Calu3 (cell line): ENCODE data around the gene ASRGL1. TPM values are rescaled to one million over a fixed set of nuclear protein-coding genes. Genes with fewer than 3 reads are reported as not detected.

ENCODE experiments used
- BruUV-seq: library from RNA; stranded (reverse); fragments of 400-500 nt; replicated peaks from 2 replicates; lab custom pipeline; 2021; lab: Mats Ljungman, UMichigan
- CTCF ChIA-PET: fragments of 300-600 bp; sonication (Branson Sonifier 250); formaldehyde crosslinking; loops from one replicate; lab custom pipeline; 2022; ENCODE audit warnings: antibody characterized with exemption; lab: Charles Lee
- DNase-seq: peaks from one replicate; pipeline ENCODE4 v3.0.0; 2022
- H3K27ac Mint-ChIP-seq: one replicate; pipeline ENCODE4 v1.8.0; 2022; ENCODE audit warnings: mixed read lengths; ENCODE audit not compliant: unreplicated experiment
- H3K27me3 Mint-ChIP-seq: one replicate; pipeline ENCODE4 v1.8.0; 2022; ENCODE audit warnings: mixed read lengths; ENCODE audit not compliant: unreplicated experiment
- H3K36me3 Mint-ChIP-seq: one replicate; pipeline ENCODE4 v1.8.0; 2022; ENCODE audit warnings: mild to moderate bottlenecking, moderate library complexity, mixed read lengths; ENCODE audit not compliant: insufficient read depth, unreplicated experiment
- H3K4me1 Mint-ChIP-seq: one replicate; pipeline ENCODE4 v1.8.0; 2022; ENCODE audit warnings: mild to moderate bottlenecking, low read depth, mixed read lengths; ENCODE audit not compliant: unreplicated experiment
- H3K4me3 Mint-ChIP-seq: one replicate; pipeline ENCODE4 v1.8.0; 2022; ENCODE audit warnings: mild to moderate bottlenecking, low read depth, moderate library complexity, mixed read lengths; ENCODE audit not compliant: unreplicated experiment
- H3K9me3 Mint-ChIP-seq: one replicate; pipeline ENCODE4 v1.8.0; 2022; ENCODE audit warnings: low read depth, mixed read lengths; ENCODE audit not compliant: unreplicated experiment
- CTCF ChIP-seq: fragments of 200-600 bp; IDR thresholded peaks from one replicate; pipeline ENCODE4 v1.8.0; 2022; ENCODE audit warnings: antibody characterized with exemption; ENCODE audit not compliant: unreplicated experiment
- intact Hi-C: fragments of 100-400 bp; cut with micrococcal nuclease; formaldehyde crosslinking; loops from one replicate; pipeline ENCODE4 v1.10.0; 2022; ENCODE audit not compliant: unreplicated experiment
- total RNA-seq: library from RNA; stranded (reverse); gene quantifications from 2 replicates; pipeline ENCODE4 v1.2.3, GENCODE V29; 2022

Gene ASRGL1
- total RNA-seq, 1 experiment from 2014 or later = 30.3 TPM

GRCh38 chr11:62437616-62438015 is 100.4 kb downstream of the ASRGL1 start:
- no TSS peak for BruUV-seq
- H3K9me3 Mint-ChIP-seq = no peaks in the 10 kb centered on the region
- TF ChIP-seq CTCF = no peak
- H3K27ac Mint-ChIP-seq = no peak overlapping the region
- peaks cover 6% of the 10 kb centered on the region for H3K36me3 Mint-ChIP-seq
- no peak for DNase-seq
- H3K27me3 Mint-ChIP-seq = peaks cover 19% of the 10 kb centered on the region
- CTCF ChIA-PET = no interaction called here
- H3K4me3 Mint-ChIP-seq = no peak overlapping the region
- intact Hi-C loops = no loop called here
- H3K4me1 Mint-ChIP-seq = peaks cover 14% of the 10 kb centered on the region

GRCh38 chr11:62438641-62439040 is 101.4 kb downstream of the ASRGL1 start:
- Mint-ChIP-seq H3K9me3 (no peaks in the 10 kb centered on the region), H3K27me3 (peaks cover 19% of the 10 kb centered on the region), H3K36me3 (peaks cover 4% of the 10 kb centered on the region), H3K27ac (no peak overlapping the region), H3K4me3 (no peak overlapping the region), H3K4me1 (peaks cover 17% of the 10 kb centered on the region)
- no TSS peak for BruUV-seq
- CTCF ChIA-PET = no interaction called here
- intact Hi-C loops = no loop called here
- no peak for TF ChIP-seq CTCF
- DNase-seq = no peak

GRCh38 chr11:62439785-62440602 is 102.7 kb downstream of the ASRGL1 start:
- no peak for DNase-seq
- TF ChIP-seq CTCF = no peak
- H3K4me1 Mint-ChIP-seq = peaks cover 10% of the 10 kb centered on the region
- no peak overlapping the region for H3K4me3 Mint-ChIP-seq
- H3K27me3 Mint-ChIP-seq = peaks cover 6% of the 10 kb centered on the region
- H3K9me3 Mint-ChIP-seq = no peaks in the 10 kb centered on the region
- intact Hi-C loops = no loop called here
- BruUV-seq = no TSS peak
- H3K27ac Mint-ChIP-seq = no peak overlapping the region
- peaks cover 2% of the 10 kb centered on the region for H3K36me3 Mint-ChIP-seq
- CTCF ChIA-PET = no interaction called here

Other genes starting within 250 kb of the ASRGL1 start
- 94.3 and 115 TPM in 2 replicates for gene INCENP, start 213.4 kb upstream of the ASRGL1 start, total RNA-seq
- not detected in 2 replicates for gene SCGB1D1, start 147.2 kb upstream of the ASRGL1 start, total RNA-seq
- gene SCGB2A1, start 128.8 kb upstream of the ASRGL1 start, total RNA-seq = not detected in 2 replicates
- not detected in 2 replicates for gene SCGB1D2, start 95.2 kb upstream of the ASRGL1 start, total RNA-seq
- not detected in 2 replicates for gene SCGB2A2, start 67.3 kb upstream of the ASRGL1 start, total RNA-seq
- not detected in 2 replicates for gene SCGB1D4, start 38.4 kb upstream of the ASRGL1 start, total RNA-seq
- not detected in 2 replicates for gene SCGB1A1, start 81.6 kb downstream of the ASRGL1 start, total RNA-seq
- 246 and 253 TPM in 2 replicates for gene AHNAK, start 209.4 kb downstream of the ASRGL1 start, total RNA-seq
- gene EEF1G, start 236.4 kb downstream of the ASRGL1 start, total RNA-seq = 970 and 1,189 TPM in 2 replicates